ENCODE data around the gene RELL1.

RELL1 gene

DNA sequence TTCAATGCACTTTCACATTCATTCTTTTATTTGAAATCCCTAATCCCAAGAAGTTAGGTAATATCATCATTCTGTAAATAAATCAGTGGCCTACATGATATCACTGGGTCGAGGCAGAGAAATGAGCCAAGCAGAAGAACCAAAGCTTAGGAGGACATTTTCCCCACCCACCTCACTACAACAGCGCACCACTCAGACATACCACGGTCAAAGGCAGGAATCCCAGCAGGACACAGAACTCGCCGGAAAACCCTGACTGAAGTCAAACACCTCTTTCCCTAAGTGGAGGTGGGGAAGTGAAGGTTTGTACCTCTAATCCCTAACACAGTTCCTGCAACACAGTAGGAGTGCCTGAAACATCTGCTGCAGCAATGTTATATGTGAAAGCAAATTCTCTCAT lies 21.5 kb downstream of the RELL1 start:
- no peak for DNase-seq

DNA sequence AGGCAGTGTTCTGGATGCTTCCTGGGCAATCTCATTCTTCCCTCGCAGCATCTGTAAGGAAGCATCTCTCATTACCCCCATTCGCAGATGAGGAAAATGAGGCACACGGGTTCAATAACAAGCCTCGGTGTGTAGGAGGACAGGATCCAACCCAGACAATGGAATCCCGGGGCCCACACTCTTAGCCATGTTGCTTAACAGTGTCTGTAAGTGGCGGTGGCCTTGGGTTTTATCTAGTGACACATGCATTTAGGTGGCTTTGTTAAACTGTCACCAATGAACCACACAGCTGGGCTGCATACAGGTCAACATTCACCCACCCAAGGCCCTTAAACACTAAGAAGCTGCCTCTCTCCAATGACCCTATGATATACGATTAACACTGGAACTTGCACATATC lies 22.6 kb downstream of the RELL1 start:
- DNase-seq = no peak

DNA sequence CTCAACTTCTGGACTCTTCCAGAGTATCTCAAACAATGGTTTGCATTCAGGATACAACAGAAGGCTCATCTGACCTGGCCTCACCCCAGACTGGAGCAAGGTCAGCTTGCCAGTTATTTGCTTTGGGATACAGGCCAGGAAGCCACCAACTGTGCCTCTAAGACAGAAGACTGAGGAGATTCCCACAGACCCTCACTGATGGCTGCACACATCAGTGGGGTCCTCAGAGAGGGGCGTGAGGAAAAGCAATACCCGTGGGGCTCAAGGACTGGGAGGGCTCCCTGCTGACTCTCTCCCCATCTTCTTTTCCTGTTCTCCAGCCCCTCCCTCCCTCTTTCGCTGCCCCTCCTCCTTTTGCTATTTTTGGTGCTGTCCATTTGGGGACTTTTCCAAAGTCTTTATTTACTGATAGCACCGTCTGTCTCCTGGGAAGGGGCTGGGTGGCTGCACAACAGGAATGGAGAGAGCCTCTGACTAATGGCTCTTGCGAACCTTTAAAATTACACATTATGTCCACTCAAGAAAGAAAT lies 23.2 kb downstream of the RELL1 start:
- DNase-seq = no peak

DNA sequence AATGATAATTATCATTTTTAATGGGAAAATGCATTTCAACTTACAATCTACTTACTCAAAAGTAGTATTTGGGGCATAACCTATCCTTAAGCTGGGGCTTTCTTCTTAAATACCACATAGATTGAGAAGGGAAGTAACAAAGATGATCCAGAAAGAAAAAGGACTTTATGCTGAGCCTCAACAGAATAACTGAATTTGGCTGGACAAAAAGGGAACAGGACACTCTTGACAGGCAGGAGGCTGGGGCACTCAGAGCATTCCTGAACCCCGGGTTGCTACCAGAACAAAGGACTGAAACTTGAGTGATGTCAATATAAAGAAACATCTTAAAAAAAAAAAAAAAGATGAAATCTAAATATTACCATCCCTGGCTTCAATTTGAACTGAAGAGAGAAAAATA lies 23.9 kb downstream of the RELL1 start:
- DNase-seq = no peak

DNA sequence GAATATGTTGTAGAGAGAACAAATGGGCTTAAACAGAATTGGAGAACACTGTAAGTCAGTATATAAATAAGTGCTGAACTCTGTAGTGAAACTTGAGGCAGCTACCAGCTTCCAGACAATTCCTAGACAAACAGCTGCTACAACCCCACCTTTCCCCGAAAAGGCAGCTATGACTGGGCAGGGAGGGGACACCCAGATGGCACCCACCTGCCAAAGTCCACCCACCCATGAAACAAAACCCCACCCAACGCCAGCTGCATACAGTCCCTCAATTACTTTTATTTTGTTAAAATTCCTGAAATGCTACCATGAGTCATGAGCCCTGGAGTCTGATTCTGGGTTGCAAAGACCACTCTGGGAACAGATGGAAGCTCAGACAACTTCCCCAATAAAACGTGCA lies 24.4 kb downstream of the RELL1 start:
- DNase-seq = peak; percentile 66

DNA sequence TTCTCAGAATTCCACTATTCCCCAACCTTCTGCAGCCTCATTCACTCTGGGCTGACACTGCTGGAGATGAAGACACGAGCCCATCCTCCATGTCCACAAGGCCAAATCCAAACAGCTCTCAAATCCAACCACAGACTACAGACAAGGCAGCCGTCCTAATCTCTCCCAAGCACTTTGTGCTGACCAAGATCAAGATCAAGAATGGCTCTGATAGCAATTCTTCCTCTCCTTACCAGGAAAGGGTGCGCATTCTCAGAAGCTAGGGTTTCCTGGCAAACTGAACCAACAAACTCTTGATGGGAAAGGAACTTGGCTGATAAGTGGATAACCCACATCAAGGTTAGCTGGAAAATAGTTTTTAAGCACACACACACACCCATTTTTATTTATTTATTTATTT lies 26.5 kb downstream of the RELL1 start:
- DNase-seq = no peak

DNA sequence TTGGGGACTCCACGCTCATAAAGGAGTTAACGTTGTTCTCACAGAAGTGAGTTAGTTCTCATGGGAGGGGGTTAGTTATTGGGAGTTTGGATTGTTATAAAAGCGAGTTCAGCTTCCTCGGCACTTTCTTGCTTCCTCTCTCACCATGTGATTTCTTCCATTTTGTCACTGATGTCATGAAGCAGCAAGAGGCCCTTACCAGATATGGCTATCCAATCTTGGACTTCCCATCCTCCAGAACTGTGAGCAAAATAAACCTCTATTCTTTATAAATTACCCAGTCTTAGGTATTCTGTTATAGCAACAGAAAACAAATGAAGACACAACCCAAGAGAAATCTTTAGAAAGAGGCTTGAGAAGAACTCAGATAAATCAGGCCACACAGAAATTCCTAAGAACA lies 29.5 kb downstream of the RELL1 start:
- DNase-seq = no peak

DNA sequence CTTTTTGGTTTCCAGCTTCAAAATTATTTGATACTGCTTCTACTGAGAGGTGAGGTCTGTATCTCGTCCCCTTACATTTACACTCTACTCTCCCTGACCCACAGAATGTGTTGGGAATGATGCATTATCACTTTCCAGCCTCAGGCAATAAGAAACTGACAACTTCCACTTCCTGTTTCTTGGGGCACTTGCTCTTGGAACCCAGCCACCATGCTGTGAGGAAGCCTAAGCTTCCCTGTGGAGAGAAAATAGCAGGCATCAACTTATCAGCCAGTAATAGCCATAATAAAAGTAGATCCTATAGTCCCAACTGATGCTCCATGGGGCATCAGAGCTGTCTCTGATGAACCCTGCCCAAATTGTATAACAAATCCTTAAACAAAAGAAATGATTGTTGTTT lies 32.6 kb downstream of the RELL1 start:
- no peak for DNase-seq

DNA sequence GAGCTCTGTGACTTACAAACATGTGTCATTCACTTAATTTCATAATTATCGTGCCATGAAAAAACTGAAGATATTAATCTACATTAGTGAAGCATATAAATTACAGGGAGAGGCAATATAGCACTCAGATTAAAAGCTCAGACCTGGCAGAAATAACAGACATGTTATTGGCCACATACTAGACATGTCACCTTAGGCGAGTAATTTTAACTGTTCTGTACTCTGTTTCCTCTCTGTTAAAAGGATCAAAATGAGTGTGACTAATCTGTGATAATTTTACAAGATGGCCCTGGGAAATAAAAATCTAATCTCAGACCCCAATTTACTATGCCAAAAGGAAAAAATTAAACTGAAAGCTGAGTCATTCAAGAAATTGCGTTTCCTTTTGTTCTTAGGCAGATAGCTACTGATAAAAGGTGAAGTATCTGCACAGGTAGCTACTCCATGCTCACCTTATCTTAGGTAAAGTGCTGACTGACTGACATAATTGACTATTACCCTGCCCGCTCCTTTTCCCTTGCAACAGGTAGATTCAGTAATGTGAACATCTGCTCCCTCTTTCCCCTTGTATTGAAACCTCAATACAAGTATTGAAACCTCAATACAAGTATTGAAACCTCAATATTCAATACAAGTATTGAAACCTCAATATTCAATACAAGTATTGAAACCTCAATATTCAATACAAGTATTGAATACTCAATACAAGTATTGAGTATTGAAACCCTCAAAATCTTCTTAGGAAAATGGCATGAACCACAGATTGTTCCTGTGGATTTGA lies 33.2 kb downstream of the RELL1 start:
- no peak for DNase-seq

DNA sequence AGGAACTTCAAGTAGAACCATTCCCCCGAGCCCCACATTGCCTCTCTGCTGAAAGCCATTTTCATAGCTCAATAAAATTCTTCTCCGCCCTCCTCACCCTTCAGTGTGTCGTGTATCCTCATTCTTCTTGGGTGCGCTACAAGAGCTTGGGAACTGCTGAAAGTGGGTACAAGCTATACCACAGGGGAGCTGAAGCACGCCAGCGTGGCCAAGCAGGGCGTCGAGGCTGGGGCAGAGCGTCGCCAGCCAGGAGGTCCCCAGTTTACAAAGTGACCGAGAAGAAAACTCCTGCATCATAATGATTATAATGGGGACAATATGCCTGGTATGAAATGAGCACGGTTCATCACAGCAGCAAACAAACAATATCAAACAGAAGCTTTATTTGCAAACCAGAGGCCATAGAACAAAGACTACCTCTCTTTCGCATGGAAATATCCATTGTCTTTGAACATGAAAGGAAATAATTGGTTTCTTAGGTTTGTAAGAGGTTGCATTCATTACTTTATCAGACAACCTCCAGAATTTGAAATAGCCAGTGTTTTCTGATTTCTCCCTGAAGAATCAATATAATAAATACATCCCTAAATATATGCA lies 34.3 kb downstream of the RELL1 start:
- no peak for DNase-seq

DNA sequence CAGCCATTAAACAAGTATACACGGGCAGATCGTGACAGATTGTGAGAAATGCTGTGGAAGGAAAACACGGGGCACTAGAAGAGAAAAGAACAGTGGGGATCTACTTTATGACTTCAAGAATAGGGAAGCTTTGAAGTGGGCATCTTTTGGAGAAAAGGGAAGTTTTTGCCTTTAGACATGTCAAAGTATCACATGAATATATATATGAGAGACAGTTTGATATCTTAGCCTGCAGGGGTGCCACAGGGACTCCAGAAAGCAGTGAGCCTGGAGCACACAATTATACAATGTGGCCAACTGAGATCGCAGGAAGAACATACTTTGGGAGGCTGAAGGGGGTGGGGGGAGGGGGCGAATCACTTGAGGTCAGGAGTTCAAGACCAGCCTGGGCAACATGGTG lies 35.7 kb downstream of the RELL1 start:
- DNase-seq = no peak

DNA sequence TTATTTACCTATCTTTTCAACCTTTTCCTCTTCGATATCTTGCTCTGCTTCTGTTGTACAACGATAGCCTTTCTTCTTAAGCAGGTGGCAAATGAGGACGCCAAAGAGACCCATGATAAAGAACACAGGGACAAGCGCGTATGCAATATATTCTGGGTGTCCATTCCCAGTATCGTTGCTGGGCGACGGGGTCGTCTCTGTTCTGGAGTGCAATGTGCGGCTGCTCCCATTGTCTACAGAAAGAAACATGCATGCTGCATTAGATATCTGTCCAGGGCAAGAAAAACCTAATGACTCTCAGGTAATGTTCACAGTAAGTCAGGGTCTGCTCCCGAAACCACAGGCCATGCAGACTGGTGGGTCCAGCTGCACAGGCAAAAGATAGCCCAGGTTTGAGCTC lies 36.9 kb downstream of the RELL1 start:
- no peak for DNase-seq

DNA sequence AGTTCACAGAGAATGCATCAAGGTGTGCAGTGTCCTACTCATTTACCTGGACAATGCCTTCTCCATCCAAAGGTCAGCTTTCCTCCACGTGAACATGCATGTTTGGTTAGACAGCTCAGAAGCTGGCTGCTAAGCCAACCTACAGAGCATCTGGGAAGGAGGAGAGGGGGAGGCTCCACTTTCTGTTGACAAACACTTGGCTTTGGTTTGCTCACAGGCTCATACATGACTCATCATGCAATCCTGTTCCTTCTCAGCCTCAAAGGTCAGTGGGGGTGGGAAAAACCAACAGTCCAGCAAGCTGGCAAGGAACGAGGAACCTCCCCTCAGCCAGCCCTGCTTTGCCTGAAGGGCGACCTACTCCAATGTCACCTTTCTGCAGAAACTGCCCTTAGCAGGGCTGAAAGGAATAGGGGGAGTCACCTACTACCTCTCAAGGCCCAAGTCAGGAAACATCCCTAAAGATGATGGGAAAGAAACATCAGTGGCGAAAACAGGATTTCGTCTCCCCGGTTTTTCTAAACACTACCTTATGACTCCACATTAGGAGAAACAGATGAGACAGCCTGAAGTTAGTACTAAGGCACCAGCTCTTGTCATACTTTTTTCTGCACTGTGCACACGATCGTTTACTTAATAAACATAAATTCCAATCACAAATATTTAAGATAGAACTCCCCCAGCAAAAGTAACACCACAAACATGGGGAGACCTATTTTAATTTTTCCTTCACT lies 37.9 kb downstream of the RELL1 start:
- no peak for DNase-seq

DNA sequence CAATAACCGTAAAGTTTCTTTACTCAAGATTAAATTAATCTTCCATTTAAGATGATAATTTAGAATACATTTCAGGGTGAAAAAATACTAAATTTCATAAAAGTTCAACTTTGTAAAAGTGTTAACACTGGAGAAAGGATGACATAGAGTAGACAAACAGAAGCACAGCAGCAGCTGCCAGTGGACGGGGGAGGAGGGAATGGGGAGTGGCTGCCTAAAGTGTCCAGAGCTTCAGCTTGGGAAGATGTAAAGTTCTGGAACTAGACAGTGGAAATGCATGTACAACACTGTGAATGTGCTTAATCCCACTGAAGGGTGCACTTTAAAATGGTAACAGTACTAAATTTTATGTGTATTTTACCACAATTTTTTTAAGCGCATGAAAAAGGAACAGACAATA lies 39.9 kb downstream of the RELL1 start:
- DNase-seq = no peak

DNA sequence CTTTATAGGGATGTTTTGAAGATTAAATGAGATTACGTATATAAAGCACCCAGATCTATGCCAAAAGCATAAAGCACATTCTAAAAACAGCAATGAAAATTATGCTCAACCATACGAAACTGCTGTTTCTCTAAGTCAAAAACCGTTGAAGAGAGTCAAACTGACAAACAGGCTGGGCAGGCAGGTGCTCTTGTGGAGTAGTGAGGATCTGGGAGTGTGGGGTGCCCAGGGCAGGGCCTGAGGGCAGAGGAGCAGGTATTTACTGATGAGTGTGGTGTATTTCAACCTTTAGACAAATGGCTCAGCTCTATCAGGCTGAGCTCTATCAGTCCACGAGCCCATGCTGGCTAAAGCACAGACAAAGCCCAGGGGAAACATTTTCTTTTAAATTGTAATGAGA lies 40.4 kb downstream of the RELL1 start:
- no peak for DNase-seq

DNA sequence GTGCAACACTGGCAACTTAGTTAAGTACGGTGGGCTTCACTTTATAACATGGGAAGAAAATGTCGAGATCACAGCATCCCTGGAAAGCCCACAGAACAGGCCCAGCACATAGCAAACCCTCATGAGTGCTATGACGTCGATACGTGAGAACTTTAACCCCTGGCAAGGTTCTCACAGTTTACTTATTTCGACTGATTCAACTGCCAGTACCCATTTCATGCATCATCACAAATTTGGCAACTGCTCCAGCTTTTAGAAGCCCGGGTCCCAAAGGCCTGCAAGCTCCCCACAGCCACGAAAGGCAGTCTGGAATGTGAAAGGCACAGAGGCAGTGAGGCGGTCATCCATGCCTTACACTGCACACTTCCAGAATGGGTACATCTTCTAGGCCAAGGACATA lies 41.2 kb downstream of the RELL1 start:
- no peak for DNase-seq

DNA sequence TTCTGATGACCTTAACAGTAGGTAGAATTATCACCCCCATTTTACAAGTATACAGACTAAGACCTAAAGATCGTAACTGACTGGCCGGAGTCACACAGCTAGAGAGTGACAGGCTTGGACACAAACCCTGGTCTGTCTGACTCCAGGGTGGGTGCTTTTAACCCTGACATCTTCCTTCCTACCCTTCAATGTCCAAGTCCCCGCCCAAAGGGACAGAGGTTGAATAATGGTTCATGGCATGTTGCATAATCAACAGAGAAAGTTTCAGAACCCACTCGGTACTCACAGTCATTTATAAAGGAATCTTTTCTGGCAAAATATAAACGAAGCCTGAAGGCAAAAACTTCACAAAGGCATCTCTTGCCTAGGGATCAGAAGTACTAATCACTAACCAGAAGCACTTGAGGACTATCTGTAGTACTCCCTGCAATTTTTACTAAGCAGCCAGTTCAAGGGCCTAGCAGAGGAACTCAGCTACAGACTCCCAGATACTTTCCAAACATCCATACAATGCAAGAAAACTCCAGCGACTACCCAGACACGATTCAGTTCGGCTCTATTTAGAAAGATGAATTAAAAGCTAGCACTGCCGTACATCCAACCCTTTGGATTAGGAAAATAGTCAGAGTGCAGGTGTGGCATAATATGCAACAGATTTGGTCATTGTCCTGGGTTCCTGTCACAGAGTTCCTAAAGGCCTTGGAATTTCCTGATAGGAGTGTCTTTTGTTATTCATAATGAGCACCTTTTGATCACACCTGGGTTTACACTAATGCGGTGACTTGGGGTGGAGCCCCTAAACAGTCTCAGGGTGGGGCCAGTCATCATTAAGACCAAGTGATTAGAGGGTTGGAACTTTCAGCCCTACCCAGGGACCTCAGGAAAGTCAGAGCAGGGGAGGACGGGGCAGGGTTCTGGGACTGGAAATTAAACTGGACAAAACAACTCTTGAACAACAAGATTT lies 44.0 kb downstream of the RELL1 start:
- DNase-seq = no peak

DNA sequence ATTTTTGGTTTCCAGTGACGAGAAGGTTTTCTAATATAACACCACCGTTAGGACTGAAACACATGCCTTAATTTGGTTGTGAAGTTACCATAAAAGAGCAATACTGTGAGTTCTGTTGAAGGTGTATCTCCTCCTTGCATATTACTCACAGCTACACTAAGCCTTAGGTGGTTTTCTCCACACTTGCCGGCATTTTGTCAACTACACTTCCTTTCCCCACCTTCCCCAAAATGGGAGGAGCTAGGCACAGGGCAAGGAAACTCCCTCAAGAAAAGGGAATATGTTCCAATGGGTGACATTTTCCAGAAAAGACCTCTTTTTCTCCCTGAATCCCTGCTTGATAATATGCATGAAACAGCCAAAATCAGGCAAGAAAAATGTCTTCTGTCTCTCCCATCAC lies 44.8 kb downstream of the RELL1 start:
- DNase-seq = no peak

DNA sequence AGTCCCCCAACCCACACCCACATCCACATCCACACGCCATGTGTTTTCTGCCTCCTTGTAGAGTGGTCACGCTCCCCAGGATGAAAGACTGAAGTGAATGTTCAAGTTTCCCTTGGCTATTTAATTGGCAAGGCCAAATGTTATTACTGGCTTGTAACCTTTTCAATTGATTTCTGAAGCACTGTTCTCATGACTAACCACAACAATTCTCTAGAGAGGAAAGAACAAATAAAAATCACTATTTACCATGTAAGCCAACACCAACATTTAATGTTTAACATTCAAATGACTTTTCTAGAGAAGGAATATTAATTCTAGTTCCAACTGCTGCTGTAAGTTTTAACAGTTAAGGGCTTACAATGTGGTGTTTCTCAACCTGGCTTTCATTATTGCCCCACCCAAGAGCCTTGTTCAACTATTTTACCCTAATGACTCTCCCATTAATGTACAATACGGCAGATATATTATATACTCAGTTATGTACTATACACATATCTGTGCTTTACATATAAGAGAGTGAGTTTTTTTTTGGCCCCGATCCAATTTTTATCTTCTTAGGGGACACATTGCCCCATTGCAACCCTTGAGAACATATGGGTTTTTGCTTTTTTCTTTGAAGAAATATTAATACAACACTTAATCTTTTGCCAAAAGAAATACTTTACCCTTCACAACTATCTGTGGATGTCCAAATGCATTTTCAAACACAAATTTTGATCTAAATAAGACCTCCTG lies 46.5 kb downstream of the RELL1 start:
- DNase-seq = no peak

DNA sequence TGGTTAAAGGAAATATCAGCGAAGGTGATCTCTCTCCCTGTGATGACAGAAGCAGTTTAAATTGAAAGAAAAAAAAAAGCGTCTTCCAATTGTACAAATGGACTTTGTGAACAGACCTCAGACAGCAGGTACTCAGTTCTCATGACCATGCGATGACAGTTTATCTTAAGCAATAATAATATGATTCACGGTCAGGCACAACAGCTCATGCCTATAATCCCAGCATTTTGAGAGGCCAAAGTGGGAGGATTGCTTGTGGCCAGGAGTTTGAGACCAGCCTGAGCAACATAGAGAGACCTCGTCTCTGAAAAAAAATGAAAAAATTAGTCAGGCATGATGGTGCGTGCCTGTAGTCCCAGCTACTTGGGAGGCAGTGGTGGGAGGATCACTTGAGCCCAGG lies 51.0 kb downstream of the RELL1 start:
- no peak for DNase-seq

DNA sequence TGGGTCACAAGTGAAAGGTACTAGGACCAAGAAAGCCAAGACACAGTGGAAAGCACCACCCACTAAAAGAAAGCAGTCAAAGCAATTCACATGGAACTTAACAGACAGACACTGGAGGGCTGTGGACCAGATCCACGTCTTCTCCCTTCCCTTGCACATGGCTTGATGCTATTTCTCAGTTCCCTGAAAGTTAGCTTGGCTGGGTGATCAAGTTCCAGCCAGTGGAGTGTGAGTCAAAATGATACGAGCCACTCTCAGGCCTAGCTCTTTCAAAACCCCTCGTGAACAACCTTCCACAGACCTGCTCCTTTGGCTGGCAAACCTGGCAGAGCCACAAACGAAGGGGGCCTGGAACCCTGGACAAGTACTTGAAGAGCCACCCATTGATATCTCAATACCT lies 52.0 kb downstream of the RELL1 start:
- DNase-seq = no peak

DNA sequence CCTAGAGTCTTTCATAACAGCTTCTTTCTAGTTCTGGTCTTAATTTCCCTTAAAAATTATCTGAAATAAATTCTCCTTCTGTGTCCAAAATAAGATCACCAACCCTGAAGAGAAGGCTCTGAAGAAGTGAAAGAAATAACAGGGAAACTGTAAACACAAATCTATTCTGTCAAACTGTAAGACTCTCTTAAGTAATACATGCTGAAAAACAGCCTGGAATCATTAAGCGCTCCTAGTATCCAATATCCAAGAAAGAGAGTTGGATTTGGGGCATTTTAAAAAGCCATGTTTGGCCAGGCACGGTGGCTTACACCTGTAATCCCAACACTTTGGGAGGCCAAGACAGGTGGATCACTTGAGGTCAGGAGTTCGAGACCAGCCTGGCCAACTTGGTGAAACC lies 53.3 kb downstream of the RELL1 start:
- no peak for DNase-seq

Data from right forelimb (tissue), 1 donor.